HG02885 (cell line): Measurements from ENCODE around the gene IQCH.

Experiments
- ATAC-seq: cut with Tn5 transposase; IDR thresholded peaks from one replicate; pipeline ENCODE4 v1.9.1; 2021; ENCODE audit warnings: mild to moderate bottlenecking; ENCODE audit not compliant: unreplicated experiment, poor library complexity

IQCH gene

GRCh38 chr15:67254238-67255175 lies at the start of gene IQCH, which contains the start of gene AAGAB:
IQCH (plus strand) TSS chr15:67254786; CDS start chr15:67254897, 111 bp downstream.
AAGAB (minus strand) TSS chr15:67254661; CDS start chr15:67254631, 30 bp downstream.
- ATAC-seq, result peak; percentile 97

DNA sequence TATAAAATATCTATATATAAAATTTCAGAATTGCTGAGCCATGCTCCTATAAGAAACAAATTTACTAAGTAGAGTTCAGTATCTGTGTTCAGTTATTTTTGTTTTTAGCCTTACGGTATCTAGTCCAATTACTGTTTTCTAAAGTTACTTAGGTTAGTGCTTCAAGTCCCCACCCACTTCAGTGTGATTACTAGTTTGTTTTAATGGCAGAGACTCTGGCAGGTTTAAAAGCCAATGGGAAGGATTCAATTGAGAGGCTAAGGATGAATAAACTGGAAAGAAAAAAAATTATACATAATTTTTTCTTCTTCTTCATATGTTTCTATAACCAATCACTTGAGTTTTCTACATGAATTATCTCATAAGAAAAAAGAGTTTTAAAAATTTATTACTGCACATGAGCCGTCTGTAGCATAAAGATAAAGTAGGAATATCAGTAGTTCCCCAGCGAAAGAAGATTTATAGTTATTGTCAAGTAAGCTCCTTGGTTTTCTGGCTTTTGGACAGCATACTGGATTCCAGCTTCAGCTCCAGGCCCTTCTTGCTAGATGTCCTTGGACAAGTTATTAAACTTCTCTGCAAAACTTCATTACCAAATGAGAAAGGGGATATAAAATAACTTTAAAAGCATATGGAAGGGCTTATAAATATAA lies 46.9 kb upstream of the IQCH start:
- no peak for ATAC-seq

GRCh38 chr15:67208396-67208795 lies 46.2 kb upstream of the IQCH start:
- no peak for ATAC-seq

GRCh38 chr15:67210555-67211168 lies 43.9 kb upstream of the IQCH start:
- ATAC-seq, result no peak

GRCh38 chr15:67212684-67213367 lies 41.8 kb upstream of the IQCH start:
- ATAC-seq, result no peak

- ATAC-seq, result no peak
Observed at GRCh38 chr15:67215102-67215501, 39.5 kb upstream of the IQCH start.

GRCh38 chr15:67216859-67217258 lies 37.7 kb upstream of the IQCH start:
- ATAC-seq, result no peak

- no peak for ATAC-seq
Observed at GRCh38 chr15:67218428-67218827, 36.2 kb upstream of the IQCH start.

- no peak for ATAC-seq
Observed at GRCh38 chr15:67219288-67219687, 35.3 kb upstream of the IQCH start.

DNA sequence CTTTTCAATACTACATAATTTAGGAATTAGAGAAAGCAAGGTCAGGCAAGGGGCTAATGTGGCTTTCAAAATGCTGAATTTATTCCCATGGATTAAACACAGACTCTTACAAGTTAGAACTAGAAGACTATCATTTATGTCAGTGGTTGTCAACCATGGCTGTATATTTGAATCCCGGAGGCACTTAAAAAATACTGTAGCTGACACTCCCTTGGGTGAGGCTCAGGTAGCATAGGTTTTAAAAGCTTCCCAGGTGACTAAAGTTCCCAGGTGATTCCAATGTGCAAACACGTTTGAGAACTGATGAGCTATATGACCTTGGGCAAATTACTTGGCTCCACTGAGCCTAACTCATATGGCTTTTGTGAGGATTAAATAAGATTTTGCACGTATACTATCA lies 29.7 kb upstream of the IQCH start:
- no peak for ATAC-seq

DNA sequence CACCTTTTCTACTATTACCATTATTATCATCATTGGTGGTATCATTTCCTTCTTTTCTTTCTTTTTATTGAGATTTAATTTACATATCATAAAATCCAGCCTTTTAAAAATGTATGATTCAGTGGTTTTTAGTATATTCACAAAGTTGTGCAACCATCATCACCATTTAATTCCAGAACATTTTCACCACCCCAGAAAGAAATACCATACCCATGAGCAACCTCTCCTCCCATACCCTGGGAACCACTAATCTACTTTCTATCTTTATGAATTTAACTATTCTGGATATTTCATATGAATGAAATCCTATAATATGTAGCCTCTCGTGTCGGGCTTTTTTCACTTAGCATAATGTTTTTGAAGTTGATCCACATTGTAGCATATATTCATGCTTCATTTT lies 29.2 kb upstream of the IQCH start:
- ATAC-seq, result no peak

DNA sequence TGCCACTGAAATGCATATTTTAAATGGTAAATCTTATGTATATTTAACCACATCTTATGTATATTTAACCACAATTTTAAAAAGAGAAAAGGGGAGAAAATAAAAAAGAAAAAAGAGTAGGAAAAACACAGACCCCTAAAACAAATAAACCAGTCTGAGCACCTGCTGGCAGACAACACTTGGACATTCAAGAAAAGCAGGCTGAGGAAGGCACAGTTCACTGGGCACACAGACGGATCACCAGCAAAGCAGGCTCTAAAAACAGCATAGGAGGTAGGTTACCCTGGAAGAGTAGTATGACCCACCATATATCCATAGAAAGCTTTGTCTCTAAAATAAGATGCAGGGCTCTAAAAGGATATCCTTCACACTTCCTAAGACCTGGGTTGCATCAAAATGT lies 27.2 kb upstream of the IQCH start:
- ATAC-seq, result no peak

DNA sequence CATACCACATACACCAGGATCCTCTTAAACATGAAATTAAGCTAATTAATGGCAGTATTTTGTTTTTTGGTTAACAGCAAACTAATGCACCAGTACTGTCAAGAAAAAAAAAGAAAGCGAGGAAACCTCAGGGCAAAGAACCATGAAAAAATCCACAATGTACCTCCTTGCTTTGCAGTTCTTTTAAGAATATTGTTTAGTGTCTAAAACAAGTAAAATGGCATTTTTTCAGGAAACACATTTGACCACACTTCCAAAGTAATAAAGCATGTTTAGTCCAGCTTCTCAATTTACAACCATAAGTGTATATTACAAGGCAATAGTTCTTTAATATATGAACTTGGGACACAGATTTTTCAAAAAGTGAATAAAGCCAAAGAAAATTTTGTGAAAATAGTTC lies 26.7 kb upstream of the IQCH start:
- ATAC-seq, result no peak

- ATAC-seq, result no peak
Observed at GRCh38 chr15:67228286-67228685, 26.3 kb upstream of the IQCH start.

DNA sequence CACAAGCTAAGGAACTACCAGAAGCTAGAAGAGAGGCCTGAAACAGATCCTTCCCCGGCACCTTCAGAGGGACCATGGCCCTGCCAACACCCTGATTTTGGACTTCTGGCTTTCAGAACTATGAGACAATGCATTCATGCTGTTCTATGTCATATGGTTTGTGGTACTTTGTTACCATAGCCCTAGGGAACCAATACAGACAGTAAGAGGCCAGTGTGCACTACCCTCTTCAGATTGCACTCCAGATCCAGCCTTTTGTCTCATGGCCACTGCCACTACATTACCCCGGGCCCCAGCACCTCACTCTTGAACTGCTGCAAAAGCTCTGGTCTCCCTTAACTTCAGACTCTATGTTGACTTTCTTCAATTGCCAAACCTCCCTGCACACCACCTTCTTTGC lies 24.1 kb upstream of the IQCH start:
- ATAC-seq, result no peak

- ATAC-seq, result no peak
Observed at GRCh38 chr15:67232591-67232990, 22.0 kb upstream of the IQCH start.

DNA sequence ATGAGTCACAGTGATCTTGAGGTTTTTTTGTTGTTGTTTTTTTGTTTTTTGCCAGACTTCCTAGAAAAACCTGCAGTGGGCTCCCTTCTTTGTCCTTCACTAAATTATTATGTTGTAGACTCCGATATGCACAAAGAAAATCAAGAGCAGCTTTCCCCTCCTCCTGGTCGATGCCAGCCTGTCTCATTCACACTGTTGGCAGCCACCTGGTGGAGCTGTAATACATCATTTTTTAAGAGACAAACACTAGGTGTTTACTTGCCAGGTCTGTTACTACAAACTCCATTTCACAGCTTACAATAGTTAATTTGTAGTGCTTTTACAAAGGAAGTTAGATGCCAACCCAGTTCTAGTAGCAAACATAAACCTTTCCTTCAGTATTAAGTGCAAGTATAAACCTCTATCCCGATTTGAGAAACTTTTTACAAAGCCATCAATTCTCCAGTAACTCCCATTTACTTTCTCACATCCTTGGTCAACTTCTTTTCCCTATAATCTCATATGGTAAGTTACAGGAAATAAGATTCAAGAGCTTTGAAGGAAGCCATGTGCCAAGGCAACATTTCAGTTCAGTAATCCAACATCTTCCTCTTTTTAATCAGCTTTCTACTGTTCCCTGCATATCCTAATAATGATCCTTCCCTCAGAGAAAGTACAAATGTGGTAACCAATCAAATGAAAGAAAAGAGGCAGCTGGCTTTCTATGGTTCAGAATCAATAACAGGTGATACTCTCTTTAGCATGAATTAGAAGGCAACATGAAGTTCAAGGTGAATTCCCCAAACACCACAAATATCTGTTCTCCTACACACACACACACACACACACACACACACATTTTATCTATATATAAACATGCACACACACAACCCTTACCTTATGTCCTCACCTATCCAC lies 14.1 kb upstream of the IQCH start:
- ATAC-seq, result no peak

- ATAC-seq, result peak; percentile 75
Observed at GRCh38 chr15:67241132-67241855, 13.3 kb upstream of the IQCH start.

DNA sequence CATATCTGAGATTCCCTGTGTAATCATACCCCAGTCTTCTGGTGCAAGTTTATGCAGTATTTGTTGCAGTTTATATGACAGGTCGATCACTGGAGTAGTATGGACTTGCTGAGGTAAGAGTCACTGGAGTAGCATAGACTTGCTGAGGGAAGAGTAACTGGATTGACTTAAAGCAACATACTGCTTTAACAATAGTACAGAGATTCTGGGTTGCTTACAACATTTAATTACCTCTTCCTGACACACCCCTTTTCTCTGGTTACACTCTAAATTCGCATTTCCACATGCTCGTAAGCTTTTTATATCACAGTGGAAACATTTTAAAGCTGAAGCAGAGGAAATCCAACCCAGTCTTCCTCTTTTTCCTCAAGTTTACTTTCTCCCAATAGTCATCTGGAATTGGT lies 11.9 kb upstream of the IQCH start:
- ATAC-seq, result no peak
